GM19328 (cell line): ENCODE measurements around the gene TCEAL4.
"Not testable (repeated sequence)": the region's sequence is repeated elsewhere in the genome, so short reads cannot be mapped to it uniquely, and the experiment has no call there.

Source experiments
- ATAC-seq: cut with Tn5 transposase; IDR thresholded peaks from one replicate; pipeline ENCODE4 v1.9.1; 2021; ENCODE audit warnings: mild to moderate bottlenecking, moderate library complexity; ENCODE audit not compliant: unreplicated experiment

TCEAL4 gene

DNA sequence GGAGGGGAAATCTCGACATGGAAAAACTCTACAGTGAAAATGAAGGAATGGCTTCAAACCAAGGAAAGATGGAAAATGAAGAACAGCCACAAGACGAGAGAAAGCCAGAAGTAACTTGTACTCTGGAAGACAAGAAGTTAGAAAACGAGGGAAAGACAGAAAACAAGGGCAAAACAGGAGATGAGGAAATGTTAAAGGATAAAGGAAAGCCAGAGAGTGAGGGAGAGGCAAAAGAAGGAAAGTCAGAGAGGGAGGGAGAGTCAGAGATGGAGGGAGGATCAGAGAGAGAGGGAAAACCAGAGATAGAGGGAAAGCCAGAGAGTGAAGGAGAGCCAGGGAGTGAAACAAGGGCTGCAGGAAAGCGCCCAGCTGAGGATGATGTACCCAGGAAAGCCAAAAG lies 1.3 kb downstream of the TCEAL4 start:
- no peak for ATAC-seq

DNA sequence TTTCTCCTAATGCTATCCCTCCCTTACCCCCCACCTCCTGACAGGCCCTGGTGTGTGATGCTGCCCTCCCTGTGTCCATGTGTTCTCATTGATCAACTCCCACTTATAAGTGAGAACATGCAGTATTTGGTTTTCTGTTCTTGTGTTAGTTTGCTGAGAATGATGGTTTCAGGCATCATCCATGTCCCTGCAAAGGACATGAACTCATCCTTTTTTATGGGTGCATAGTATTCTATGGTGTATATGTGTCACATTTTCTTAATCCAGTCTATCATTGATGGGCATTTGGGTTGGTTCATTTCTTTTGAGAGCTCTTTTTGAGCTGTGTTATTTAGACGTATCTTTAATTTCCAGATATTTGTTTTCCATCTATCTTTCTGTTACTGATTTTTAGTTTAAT lies 7.0 kb downstream of the TCEAL4 start:
- not testable (repeated sequence) for ATAC-seq

DNA sequence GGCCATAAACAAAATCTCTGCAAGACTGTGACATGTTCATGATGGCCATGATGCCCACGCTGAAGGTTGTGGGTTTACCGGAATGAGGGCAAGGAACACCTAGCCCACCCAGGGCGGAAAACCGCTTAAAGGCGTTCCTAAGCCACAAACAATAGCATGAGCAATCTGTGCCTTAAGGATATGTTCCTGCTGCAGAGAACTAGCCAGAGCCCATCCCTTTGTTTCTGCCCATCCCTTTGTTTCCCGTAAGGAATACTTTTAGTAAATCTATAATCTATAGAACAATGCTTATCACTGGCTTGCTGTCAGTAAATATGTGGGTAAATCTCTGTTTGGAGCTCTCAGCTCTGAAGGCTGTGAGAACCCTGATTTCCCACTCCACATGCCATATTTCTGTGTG lies 9.9 kb downstream of the TCEAL4 start:
- not testable (repeated sequence) for ATAC-seq

DNA sequence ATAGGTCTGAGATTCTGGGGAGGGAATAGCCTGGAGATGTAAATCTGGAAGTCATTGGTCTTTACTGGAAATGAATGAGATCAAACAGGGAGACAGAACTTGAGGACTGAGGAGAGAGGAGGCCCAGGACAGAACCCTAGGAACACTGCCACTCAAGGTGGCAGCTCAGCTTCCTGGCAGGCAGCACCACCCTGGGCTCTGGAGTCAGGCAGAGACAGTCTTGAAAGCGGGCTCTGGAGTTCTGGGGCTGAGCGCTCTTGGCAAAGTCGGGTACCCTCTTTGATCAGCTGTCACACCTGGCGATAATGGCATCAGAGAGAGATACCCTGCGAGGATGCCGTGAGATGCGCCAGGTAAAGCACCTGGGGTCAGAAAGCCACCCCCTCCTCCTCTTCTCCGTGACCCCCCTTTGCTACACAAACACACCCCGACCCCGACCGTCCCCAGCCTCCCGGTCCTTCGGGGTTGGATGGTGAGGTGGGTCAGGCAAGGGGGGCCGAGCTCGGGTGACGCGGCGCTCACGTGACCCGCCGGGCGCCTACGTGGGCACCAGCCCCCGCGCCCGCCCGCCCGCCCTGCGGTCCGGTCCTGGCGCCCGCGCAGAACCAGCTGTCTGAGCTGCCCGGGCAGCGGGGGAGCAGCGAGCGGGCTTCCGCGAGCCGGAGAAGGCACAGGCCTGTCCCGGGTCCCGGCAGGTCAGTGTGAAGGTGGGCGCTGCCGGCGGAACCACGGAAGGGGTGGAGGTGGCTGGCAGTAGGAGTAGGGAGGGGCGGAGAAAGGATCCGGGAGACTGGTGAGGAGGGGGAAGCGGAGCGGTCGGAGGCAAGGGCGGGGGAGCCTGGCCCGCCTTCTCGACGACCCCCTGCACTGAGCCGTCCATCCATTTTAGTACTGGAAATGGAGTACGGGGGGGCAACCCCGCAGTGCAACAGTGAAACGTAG lies 22.3 kb downstream of the TCEAL4 start, which contains the start of gene TCEAL3:
TSS of gene TCEAL3 (plus strand) at position 600 of the 942 bp plus-strand sequence. CDS start 1,102 bp downstream, outside the sequence.
- peak; percentile 64 for ATAC-seq

DNA sequence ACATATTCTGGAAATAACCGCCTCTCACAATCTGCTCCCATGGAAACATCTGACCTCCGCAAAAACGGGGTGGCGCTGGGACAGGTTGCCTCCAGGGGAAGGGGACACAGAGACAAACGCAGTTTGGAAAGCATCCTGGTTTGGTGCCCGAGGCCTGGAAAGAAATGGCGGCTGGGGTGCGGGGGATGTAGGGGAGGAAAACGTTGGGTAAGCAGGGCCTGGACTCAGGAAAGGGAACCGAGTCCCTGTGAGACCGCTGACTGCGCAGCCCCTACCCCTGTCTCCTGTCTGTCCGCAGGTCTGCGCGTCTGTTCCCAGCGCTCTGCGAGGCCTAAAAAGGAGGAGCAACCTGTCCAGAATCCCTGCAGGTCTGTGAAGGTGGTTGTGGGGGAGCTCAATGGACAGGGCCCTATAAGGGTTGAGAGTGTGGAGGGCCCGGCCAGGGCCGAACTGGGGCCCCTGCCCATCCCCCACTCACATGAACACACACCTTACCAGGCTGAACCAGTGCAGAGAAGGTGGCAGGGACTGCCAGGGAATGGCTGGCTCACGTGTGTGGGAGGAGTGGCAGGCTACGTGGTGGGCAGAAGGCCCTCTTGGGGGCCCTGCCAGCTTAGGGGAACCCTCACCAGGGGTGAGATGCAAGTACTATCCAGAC lies 23.1 kb downstream of the TCEAL4 start:
- no peak for ATAC-seq

DNA sequence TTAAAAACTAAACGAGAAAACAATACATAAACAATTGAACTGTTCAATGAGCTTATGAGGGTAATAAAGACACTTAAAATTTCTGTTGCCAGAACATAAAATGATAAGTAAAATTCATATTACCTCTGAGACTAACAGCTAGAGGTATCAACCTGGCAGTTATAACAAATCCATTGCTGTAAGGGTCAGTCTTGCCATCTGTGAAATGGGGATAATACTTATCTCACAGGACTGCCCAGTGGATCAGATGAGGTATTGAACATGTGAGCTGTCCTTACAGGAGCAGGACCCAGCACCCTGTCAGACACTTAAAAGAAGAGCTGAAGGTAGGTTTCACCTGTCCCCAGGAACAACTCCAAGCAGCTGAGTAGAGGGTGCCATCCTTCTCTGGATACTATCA lies 25.0 kb downstream of the TCEAL4 start:
- no peak for ATAC-seq

DNA sequence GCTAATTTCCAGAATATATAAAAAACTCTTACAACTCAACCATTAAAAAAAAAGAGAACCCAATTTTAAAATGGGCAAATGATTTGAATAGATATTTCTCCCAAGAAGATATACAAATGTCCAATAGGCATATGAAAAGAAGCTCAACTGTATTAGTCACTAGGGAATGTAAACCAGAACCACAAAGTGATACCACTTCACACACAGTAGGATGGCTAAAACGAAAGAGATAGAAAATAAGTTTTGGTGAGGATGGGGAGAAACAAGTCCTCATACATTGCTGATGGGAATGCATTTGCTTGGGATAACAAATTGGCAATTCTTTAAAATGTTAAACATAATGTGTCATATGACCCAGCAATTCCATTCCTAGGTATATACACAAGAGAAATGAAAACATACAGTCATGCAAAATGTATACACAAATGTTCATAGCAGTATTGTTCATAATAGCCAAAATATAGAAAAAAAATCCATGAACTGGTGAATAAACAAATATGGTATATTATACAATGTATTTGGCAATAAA lies 28.1 kb downstream of the TCEAL4 start:
- ATAC-seq = no peak

DNA sequence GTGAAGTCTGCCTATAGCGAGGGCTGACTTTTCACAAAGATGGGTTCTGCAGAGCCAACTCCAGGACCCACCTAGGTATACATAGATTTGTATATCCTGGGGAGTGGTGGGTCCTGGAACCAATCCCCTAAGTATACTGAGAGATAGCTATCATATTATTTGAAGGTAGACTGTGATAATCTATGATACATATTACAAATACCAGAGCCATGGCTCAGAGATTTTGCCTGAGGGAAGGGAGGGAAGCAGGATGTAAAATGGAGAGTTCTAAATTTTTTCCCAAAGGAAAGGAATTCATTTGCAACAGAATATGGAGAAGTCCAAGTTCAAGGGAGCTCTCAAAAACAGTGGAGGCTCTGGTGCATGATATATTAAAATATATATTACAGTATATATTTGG lies 29.7 kb downstream of the TCEAL4 start:
- ATAC-seq = no peak

DNA sequence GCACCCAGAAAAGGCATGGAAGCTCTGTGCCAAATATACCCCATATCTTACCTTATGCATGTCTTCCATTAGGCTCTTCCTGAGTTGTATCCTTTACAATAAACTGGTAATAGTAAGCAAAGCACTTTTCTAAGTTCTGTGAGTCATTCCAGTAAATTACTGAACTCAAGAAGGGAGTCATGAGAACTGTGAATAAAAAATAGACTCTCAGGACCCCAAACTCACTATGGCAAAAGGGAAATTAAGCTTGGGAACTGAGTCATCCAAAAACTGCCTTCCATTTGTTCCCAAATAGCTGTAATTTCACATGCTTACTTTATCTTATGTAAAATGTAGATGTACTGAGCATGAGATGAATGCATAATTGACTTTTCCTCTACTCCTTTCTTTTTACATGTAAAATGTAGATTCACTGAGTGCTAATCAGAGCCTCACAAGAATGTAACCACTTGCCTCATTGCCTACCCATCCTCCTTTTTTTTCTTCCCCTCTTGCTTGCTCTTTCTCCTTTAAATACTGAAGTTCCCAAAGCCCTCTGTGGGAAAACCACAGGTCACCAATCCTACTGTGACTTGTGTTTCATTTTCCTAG lies 30.6 kb downstream of the TCEAL4 start:
- ATAC-seq = no peak

DNA sequence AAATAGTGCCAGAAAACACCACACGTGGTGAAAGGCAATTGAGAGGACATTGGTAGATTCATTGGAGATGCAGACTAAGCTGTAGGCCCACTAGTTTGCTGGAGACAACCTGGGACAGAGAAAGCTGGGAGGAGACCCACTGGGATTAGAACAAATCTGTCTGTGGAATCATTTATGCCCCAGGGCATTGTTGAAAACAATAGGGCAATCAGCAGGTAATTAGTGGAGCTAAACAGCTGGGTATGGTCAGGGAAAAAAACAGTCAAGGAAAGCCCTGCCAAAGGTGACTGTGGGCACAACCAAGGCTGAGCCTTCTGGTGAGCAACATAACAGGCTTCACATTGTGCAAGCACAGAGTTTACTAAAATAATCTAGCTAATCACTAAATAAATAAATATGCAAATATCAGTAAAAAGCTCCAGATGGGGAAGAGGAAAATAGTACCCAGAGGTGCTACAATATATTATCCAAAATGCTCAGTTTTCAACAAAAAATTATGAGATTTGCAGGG lies 31.4 kb downstream of the TCEAL4 start:
- no peak for ATAC-seq

DNA sequence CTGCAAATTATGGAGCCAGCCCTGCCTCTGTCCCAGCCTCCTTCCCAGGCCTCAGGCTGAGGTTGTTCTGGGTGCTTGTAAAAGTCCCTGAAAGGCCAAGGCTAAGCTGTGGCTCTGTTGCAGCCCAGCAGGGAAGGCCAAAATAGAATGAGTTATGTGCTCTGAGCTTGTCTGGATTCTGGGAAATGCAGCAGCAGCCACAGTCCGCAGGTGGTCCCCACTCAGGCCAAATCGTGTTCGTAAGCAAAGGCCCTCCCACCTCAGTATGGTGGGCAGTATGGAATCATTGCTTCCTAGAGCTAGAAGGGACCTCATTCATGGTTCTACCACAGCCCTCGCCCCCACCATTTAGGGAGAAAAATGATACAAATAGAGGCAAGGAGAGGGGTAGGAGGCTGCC lies 38.8 kb downstream of the TCEAL4 start:
- no peak for ATAC-seq

DNA sequence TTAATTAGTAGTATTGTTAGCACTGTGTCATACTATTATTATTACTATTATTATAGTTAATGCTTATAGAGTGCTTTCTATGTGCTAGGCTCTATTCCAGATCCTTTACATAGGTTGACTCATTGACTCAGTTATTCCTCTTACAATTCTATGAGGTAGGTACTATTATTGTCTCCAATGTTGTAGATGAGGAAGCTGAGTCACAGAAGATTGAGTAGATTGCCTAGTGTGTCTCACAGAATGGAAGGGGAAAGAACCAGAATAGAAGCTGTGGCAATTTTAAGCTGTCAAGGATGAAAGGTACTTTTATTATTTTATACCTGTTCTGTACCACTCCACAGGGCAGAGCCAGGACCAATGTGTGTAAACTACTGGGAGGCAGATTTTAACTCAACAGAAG lies 41.5 kb downstream of the TCEAL4 start:
- ATAC-seq = no peak

DNA sequence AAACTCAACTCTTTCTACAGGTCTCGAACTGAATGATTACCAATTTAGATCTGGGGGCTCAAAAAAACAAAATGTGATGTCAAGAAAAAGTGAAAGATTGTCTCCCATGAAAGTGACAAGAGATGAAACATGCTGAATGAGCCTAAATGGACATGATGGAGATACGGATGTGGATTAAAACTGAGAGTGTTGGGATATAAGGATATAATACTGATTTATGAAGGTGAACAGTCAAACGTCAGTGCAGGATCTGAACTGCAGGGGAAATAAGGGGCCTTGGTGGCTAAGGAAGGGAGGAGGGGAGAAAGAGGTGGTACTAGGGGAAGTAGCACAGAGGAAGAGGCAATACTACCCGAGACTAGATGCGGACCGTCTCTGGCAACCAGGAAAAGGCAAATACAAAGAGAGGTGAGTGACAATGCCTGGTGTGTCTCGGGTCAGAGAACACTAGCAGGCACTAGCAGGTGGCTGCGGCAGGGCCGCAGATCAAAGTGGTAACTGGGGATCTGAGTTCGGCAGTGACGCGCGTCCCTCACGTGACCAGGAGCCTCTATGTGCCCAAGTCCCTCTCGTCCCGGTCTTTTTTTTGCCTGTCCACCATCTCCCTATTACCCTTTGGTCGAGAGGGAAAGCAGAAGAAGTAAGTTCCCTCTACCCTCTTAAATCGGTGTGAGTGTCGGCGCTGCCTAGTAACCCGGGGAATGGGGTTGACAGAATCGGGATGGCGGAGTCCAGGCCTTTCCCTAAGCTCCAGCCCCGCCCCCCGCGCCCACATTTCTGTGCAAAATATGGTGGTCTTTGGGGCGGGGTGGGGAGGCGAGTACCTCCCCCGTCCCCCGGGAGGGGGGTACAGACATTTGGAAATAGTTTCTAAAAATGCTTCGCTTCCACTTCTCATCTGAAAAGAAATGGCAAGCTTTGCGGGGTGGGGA lies 43.3 kb downstream of the TCEAL4 start, which contains the start of gene TCEAL1:
TSS of gene TCEAL1 (plus strand) at position 590 of the 932 bp plus-strand sequence. CDS start 942 bp downstream, outside the sequence.
- peak; percentile 52 for ATAC-seq

DNA sequence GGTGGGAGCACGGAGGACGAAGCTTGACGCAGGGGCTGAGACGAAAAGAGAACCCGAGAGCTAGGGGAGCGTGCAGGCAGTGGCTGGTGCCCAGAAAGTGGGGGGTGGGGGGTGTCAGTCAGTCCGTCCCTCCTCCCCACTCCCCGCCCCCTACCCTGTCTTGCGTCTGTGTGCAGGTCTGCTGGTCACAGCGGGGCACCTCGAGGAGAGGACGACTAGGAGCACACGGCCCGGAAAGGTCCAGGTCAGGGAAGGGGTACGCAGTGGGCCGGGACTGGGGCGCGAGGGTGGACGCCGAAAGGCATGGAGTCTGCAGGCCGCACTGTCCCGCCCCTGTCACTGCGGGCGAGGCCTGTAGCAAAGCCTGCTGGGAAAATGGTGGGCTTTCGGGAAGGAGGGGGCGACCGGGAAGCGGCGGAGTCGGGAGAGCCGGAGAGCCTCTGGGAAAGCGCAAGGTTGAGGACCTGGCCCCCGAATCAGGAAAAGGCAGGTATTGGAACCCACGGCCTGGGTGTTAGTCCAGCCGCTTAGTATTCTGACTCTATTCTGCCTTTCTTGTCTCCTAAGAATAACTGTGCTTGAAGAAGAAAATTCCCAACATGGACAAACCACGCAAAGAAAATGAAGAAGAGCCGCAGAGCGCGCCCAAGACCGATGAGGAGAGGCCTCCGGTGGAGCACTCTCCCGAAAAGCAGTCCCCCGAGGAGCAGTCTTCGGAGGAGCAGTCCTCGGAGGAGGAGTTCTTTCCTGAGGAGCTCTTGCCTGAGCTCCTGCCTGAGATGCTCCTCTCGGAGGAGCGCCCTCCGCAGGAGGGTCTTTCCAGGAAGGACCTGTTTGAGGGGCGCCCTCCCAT lies 44.2 kb downstream of the TCEAL4 start:
- ATAC-seq = peak; percentile 27

DNA sequence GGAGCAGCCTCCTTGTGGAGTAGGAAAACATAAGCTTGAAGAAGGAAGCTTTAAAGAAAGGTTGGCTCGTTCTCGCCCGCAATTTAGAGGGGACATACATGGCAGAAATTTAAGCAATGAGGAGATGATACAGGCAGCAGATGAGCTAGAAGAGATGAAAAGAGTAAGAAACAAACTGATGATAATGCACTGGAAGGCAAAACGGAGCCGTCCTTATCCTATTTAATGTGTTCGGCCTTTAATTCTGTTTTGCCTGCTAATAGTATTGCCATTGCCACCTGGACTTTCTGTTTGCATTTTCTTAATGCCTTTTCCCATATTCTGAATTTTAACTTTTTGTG lies 44.8 kb downstream of the TCEAL4 start:
- ATAC-seq = no peak

DNA sequence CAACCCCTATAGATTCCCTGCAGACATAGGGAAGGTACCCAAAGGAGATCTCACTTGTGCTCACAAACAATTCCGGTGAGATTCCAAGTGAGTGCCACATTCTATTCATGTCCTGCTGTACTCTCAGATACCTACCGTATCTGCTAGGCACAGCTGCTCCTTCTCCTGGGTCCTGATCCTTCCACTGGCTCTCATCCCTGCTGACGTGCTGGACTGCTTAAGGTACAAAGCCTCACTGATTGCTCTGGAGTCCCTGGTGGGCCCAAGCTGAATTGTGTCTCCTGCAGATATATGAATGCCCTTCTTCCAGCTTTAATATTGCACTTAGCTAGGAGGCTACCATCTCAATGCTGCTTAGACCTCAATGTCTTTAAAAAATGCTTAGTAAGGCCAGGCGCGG lies 45.8 kb downstream of the TCEAL4 start:
- ATAC-seq = no peak

DNA sequence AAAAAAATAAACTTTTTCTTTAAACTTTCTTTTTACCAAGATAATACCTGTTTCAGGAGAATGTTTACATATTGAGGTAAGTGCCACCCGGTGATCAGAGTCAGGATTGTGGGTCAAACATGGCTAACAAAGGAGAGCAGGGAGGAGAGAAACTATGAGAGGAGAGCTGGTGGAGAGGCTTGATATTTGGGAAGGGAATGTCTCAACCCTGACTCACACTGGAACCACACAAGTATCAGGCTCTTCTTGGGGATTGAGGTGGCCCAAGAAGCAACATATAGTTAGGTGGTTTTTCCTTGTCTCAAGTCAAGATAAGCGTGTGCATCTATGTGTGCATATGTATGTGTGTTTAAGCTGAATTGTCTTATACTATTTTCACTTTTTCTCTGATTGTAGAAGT lies 50.1 kb downstream of the TCEAL4 start:
- no peak for ATAC-seq
